IMR-90 (cell line): ENCODE results near the gene RHOH. TPM values are rescaled to one million over a fixed set of nuclear protein-coding genes. Genes with fewer than 3 reads are reported as not detected.

Source experiments
- ATAC-seq: fragments of 200-7000 bp; cut with Tn5 transposase; 2 replicates; pipeline ENCODE4 v1.9.1; 2020; ENCODE audit warnings: low read depth, mild to moderate bottlenecking, moderate library complexity
- BruUV-seq: library from RNA; stranded (reverse); fragments of 400-500 nt; replicated peaks from 2 replicates; lab custom pipeline; 2021; lab: Mats Ljungman, UMichigan
- CTCF ChIA-PET: fragments of 300-600 bp; formaldehyde crosslinking; extraction: SDS; loops from one replicate; lab custom pipeline; 2021; ENCODE audit warnings: antibody characterized with exemption; lab: Yijun Ruan, JAX
- POLR2A ChIA-PET: fragments of 300-600 bp; sonication (Branson Sonifier 250); formaldehyde crosslinking; loops from one replicate; lab custom pipeline; 2022; ENCODE audit warnings: antibody characterized with exemption; ENCODE audit not compliant: unreplicated experiment; lab: Charles Lee
- DNase-seq: peaks from one replicate; pipeline ENCODE4 v3.0.0; 2013
- H2AFZ ChIP-seq: replicated peaks from 2 replicates; pipeline ENCODE3; 2013; ENCODE audit warnings: low read length, mild to moderate bottlenecking; ENCODE audit not compliant: poor library complexity
- H2AK5ac ChIP-seq: 2 replicates; pipeline ENCODE4 v1.6.1; 2013; ENCODE audit warnings: low read depth, low read length, inconsistent platforms
- H2AK9ac ChIP-seq: replicated peaks from 2 replicates; pipeline ENCODE3; 2013; ENCODE audit warnings: mild to moderate bottlenecking, low read depth, low read length, moderate library complexity; ENCODE audit not compliant: poor library complexity
- H2BK120ac ChIP-seq: 2 replicates; pipeline ENCODE4 v1.6.1; 2013; ENCODE audit warnings: low read depth, low read length, inconsistent platforms
- H2BK15ac ChIP-seq: 3 replicates; pipeline ENCODE4 v1.6.1; 2013; ENCODE audit warnings: low read depth, low read length, inconsistent platforms
- H2BK20ac ChIP-seq: 2 replicates; pipeline ENCODE4 v1.6.1; 2013; ENCODE audit warnings: low read depth, mild to moderate bottlenecking, inconsistent platforms, low read length, moderate library complexity
- H2BK5ac ChIP-seq: 2 replicates; pipeline ENCODE4 v1.6.1; 2013; ENCODE audit warnings: mild to moderate bottlenecking, low read depth, low read length, inconsistent platforms; ENCODE audit not compliant: poor library complexity, severe bottlenecking
- H3K14ac ChIP-seq: replicated peaks from 2 replicates; pipeline ENCODE4 v1.6.1; 2013; ENCODE audit warnings: low read depth, low read length, inconsistent platforms
- H3K18ac ChIP-seq: 2 replicates; pipeline ENCODE4 v1.6.1; 2013; ENCODE audit warnings: low read depth, low read length, control low read depth
- H3K23ac ChIP-seq: 2 replicates; pipeline ENCODE4 v1.6.1; 2013; ENCODE audit warnings: low read depth, low read length, inconsistent platforms
- H3K27ac ChIP-seq: 2 replicates; pipeline ENCODE4 v1.5.1; 2013; ENCODE audit warnings: mild to moderate bottlenecking, control low read depth, low read length; ENCODE audit not compliant: insufficient read depth
- H3K27me3 ChIP-seq: 2 replicates; pipeline ENCODE4 v1.6.1; 2013; ENCODE audit warnings: low read length; ENCODE audit not compliant: control insufficient read depth, insufficient read depth
- H3K36me3 ChIP-seq: 2 replicates; pipeline ENCODE4 v1.6.1; 2013; ENCODE audit warnings: low read length, mixed read lengths; ENCODE audit not compliant: control insufficient read depth, insufficient read depth
- H3K4ac ChIP-seq: 2 replicates; pipeline ENCODE4 v1.6.1; 2013; ENCODE audit warnings: low read depth, low read length, inconsistent platforms
- H3K4me1 ChIP-seq: 2 replicates; pipeline ENCODE4 v1.6.1; 2013; ENCODE audit warnings: low read length, mixed read lengths; ENCODE audit not compliant: control insufficient read depth, insufficient read depth
- H3K4me2 ChIP-seq: 2 replicates; pipeline ENCODE4 v1.6.1; 2013; ENCODE audit warnings: low read depth, mild to moderate bottlenecking, control low read depth, low read length, moderate library complexity
- H3K4me3 ChIP-seq: 2 replicates; pipeline ENCODE4 v1.5.1; 2013; ENCODE audit warnings: low read depth, mild to moderate bottlenecking, control low read depth, low read length, moderate library complexity; ENCODE audit not compliant: insufficient read depth
- H3K56ac ChIP-seq: 2 replicates; pipeline ENCODE4 v1.6.1; 2013; ENCODE audit warnings: low read length, inconsistent platforms; ENCODE audit not compliant: insufficient read depth; ENCODE audit errors: extremely low read depth
- H3K79me1 ChIP-seq, 2 experiments: 2 replicates each; pipeline ENCODE4 v1.6.1; 2013; ENCODE audit warnings: low read length in 2 of 2, inconsistent platforms in 1 of 2, low read depth in 1 of 2
- H3K9ac ChIP-seq: 2 replicates; pipeline ENCODE4 v1.6.1; 2013; ENCODE audit warnings: low read depth, low read length, control low read depth
- H3K9me1 ChIP-seq: 2 replicates; pipeline ENCODE4 v1.6.1; 2013; ENCODE audit warnings: low read length, inconsistent platforms; ENCODE audit not compliant: insufficient read depth
- H3K9me3 ChIP-seq: 2 replicates; pipeline ENCODE4 v1.6.1; 2013; ENCODE audit warnings: low read length; ENCODE audit not compliant: control insufficient read depth, insufficient read depth
- H4K20me1 ChIP-seq: 2 replicates; pipeline ENCODE4 v1.6.1; 2013; ENCODE audit warnings: low read length, inconsistent platforms; ENCODE audit not compliant: insufficient read depth
- H4K5ac ChIP-seq: 2 replicates; pipeline ENCODE4 v1.6.1; 2013; ENCODE audit warnings: mild to moderate bottlenecking, low read depth, low read length, control low read depth
- H4K8ac ChIP-seq, 2 experiments: 2 replicates each; pipeline ENCODE4 v1.6.1; 2013; ENCODE audit warnings: low read depth in 2 of 2, low read length in 2 of 2, control low read depth in 1 of 2, inconsistent platforms in 1 of 2
- H4K91ac ChIP-seq: 2 replicates; pipeline ENCODE4 v1.6.1; 2013; ENCODE audit warnings: low read depth, low read length, inconsistent platforms; ENCODE audit not compliant: insufficient read depth
- BHLHE40 ChIP-seq: fragments of 150-350 bp; IDR thresholded peaks from 2 replicates; pipeline ENCODE4 v1.6.1; 2016; ENCODE audit warnings: mild to moderate bottlenecking, low read depth, low read length
- CHD1 ChIP-seq: IDR thresholded peaks from 2 replicates; pipeline ENCODE4 v1.6.1; 2012; ENCODE audit warnings: low read depth, low read length, improper control_type of control experiment
- FOS ChIP-seq: fragments of 150-350 bp; IDR thresholded peaks from 2 replicates; pipeline ENCODE4 v1.6.1; 2016; ENCODE audit warnings: low read depth, low read length
- RAD21 ChIP-seq: IDR thresholded peaks from 2 replicates; pipeline ENCODE4 v1.6.1; 2012; ENCODE audit warnings: low read length, improper control_type of control experiment
- WGBS, 2 experiments: methylation state at CpG; one replicate each; pipeline versions ENCODE4 v1.1.5 to v1.1.7; 2013; ENCODE audit warnings: missing lambda C conversion rate in 2 of 2; ENCODE audit not compliant: insufficient read length in 1 of 2; ENCODE audit errors: extremely low coverage in 2 of 2; 5-methylcytosine and 5-hydroxymethylcytosine counted together
- dilution Hi-C: fragments of 300-500 bp; cut with HindIII; formaldehyde crosslinking; loops from one replicate; pipeline ENCODE4 v1.14.3; 2018; ENCODE audit warnings: low sequenced_read_pairs; ENCODE audit not compliant: unreplicated experiment
- in situ Hi-C: fragments of 300-500 bp; cut with MboI; formaldehyde crosslinking; loops from 3 replicates; pipeline ENCODE4 v1.14.3; 2019; ENCODE audit warnings: low sequenced_read_pairs, inconsistent platforms, mixed read lengths
- intact Hi-C: fragments of 100-400 bp; cut with micrococcal nuclease; formaldehyde crosslinking; loops from 2 replicates; pipeline ENCODE4 v1.10.0; 2022
- polyA plus RNA-seq, 3 experiments: library from polyadenylated mRNA; depleted of rRNA; stranded (reverse); fragments of >200 nt; gene quantifications; 2 replicates each; pipeline ENCODE4 v1.2.3, GENCODE V29; 2012; ENCODE audit warnings: low replicate concordance in 1 of 3
- total RNA-seq: library from RNA; depleted of rRNA; stranded (reverse); fragments of >200 nt; gene quantifications from 2 replicates; pipeline ENCODE4 v1.2.3, GENCODE V29; 2012
- TF ChIP-seq, protein P1 (sequence below): fragments of 150-350 bp; IDR thresholded peaks from 2 replicates; pipeline ENCODE4 v1.6.1; 2017; ENCODE audit warnings: mild to moderate bottlenecking, antibody characterized with exemption, low read length, low read depth
- TF ChIP-seq, protein P2 (sequence below): fragments of 150-350 bp; IDR thresholded peaks from 2 replicates; pipeline ENCODE4 v1.6.1; 2016; ENCODE audit warnings: low read depth, mild to moderate bottlenecking, low read length, moderate library complexity, borderline replicate concordance
- TF ChIP-seq, protein P3 (sequence below): conservative IDR thresholded peaks from 2 replicates; pipeline ENCODE4 v1.5.1; 2012; ENCODE audit warnings: mild to moderate bottlenecking, low read depth, low read length, improper control_type of control experiment

RHOH gene
- total and polyA plus RNA-seq, 2 of the 4 experiments (the other 2 are of a cell fraction): not detected

DNA sequence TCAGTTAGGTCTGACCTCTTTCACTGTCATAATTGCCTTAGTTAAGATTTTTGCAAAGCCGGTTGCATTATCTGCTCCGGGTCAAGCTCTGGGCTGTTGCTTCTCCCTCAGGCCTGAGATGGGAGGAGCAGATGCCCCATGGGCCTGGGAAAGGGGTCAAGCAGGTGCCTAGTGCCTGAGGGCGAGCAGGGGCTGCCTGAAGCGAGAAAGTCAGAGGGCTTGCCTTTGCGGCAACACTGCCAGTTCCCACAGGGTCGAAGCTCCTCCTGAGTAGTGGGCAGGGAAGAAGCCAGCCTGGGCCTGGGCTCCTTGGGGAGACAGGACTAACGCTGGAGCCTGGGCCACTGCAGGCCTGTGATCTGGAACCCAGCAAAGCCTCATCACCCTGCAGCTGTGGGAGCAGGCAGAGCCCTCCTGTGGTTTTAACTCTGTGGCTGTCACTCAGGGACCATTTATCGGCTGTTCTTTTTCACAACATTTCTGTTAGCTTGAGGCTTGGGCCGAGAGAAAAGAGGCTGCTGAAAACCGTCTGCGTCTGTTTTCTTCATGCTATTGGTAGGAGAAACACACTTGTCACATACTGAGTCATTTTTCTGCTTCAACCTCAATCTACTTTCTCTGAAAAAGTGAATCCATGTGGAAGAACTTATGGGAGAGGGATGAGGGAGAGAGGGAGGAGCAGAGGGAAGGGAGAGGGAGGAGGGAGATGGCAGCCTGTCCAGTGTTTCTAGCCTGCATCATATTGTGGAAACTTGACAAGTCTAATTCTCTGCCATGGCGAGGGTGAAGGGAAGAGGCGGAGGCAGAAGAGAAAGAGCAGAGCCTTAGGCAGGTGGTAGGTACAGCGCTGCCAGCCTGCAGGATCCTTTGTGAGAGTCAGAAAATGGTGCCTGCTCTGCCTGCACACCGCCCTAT, 68.4 kb downstream of the RHOH start:
- Histone ChIP-seq H3K4me2 (no peak overlapping the region), H3K56ac (no peak overlapping the region), H4K8ac (no peak overlapping the region), H4K20me1 (no peaks in the 10 kb centered on the region), H2BK120ac (no peak overlapping the region), H2AK5ac (no peak overlapping the region), H2BK15ac (no peak overlapping the region), H3K4ac (no peak overlapping the region), H2BK20ac (no peak overlapping the region), H3K79me1 (no peaks in the 10 kb centered on the region), H3K23ac (no peak overlapping the region), H3K18ac (no peak overlapping the region), H4K91ac (no peak overlapping the region), H3K14ac (no peak overlapping the region), H2AFZ (no peak overlapping the region), H2AK9ac (no peak overlapping the region), H3K27me3 (peaks cover 7% of the 10 kb centered on the region), H3K4me1 (no peaks in the 10 kb centered on the region), H3K4me3 (no peak overlapping the region), H3K27ac (no peak overlapping the region), H3K36me3 (no peaks in the 10 kb centered on the region), H3K9ac (no peak overlapping the region), H3K9me3 (no peaks in the 10 kb centered on the region), H4K5ac (no peak overlapping the region), H3K9me1 (no peaks in the 10 kb centered on the region), H2BK5ac (no peak overlapping the region)
- WGBS, 2 experiments: 60% methylated on average over 7 of the region's 15 CpGs; no CpG with 5 or more reads in 1 of the 2 experiments
- ATAC-seq (no peak), DNase-seq (no peak)
- dilution Hi-C loops (no loop called here), intact Hi-C loops (no loop called here), in situ Hi-C loops (no loop called here)
- no peak for TF ChIP-seq BHLHE40
- no peak for TF ChIP-seq RAD21
- TF ChIP-seq, protein P1, sequence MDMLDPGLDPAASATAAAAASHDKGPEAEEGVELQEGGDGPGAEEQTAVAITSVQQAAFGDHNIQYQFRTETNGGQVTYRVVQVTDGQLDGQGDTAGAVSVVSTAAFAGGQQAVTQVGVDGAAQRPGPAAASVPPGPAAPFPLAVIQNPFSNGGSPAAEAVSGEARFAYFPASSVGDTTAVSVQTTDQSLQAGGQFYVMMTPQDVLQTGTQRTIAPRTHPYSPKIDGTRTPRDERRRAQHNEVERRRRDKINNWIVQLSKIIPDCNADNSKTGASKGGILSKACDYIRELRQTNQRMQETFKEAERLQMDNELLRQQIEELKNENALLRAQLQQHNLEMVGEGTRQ: no peak
- TF ChIP-seq, protein P2, sequence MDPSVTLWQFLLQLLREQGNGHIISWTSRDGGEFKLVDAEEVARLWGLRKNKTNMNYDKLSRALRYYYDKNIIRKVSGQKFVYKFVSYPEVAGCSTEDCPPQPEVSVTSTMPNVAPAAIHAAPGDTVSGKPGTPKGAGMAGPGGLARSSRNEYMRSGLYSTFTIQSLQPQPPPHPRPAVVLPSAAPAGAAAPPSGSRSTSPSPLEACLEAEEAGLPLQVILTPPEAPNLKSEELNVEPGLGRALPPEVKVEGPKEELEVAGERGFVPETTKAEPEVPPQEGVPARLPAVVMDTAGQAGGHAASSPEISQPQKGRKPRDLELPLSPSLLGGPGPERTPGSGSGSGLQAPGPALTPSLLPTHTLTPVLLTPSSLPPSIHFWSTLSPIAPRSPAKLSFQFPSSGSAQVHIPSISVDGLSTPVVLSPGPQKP: no peak
- TF ChIP-seq FOS: no peak
- no peak for TF ChIP-seq CHD1
- TF ChIP-seq, protein P3, sequence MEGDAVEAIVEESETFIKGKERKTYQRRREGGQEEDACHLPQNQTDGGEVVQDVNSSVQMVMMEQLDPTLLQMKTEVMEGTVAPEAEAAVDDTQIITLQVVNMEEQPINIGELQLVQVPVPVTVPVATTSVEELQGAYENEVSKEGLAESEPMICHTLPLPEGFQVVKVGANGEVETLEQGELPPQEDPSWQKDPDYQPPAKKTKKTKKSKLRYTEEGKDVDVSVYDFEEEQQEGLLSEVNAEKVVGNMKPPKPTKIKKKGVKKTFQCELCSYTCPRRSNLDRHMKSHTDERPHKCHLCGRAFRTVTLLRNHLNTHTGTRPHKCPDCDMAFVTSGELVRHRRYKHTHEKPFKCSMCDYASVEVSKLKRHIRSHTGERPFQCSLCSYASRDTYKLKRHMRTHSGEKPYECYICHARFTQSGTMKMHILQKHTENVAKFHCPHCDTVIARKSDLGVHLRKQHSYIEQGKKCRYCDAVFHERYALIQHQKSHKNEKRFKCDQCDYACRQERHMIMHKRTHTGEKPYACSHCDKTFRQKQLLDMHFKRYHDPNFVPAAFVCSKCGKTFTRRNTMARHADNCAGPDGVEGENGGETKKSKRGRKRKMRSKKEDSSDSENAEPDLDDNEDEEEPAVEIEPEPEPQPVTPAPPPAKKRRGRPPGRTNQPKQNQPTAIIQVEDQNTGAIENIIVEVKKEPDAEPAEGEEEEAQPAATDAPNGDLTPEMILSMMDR: no peak
- POLR2A ChIA-PET: no interaction called here
- BruUV-seq: no TSS peak
- CTCF ChIA-PET: no interaction called here
